HG03565 (cell line): ENCODE measurements around the gene SLC8A1.

ENCODE experiments used
- ATAC-seq: cut with Tn5 transposase; IDR thresholded peaks from one replicate; pipeline ENCODE4 v1.9.1; 2021; ENCODE audit warnings: mild to moderate bottlenecking, moderate library complexity; ENCODE audit not compliant: unreplicated experiment

The SLC8A1 gene

DNA sequence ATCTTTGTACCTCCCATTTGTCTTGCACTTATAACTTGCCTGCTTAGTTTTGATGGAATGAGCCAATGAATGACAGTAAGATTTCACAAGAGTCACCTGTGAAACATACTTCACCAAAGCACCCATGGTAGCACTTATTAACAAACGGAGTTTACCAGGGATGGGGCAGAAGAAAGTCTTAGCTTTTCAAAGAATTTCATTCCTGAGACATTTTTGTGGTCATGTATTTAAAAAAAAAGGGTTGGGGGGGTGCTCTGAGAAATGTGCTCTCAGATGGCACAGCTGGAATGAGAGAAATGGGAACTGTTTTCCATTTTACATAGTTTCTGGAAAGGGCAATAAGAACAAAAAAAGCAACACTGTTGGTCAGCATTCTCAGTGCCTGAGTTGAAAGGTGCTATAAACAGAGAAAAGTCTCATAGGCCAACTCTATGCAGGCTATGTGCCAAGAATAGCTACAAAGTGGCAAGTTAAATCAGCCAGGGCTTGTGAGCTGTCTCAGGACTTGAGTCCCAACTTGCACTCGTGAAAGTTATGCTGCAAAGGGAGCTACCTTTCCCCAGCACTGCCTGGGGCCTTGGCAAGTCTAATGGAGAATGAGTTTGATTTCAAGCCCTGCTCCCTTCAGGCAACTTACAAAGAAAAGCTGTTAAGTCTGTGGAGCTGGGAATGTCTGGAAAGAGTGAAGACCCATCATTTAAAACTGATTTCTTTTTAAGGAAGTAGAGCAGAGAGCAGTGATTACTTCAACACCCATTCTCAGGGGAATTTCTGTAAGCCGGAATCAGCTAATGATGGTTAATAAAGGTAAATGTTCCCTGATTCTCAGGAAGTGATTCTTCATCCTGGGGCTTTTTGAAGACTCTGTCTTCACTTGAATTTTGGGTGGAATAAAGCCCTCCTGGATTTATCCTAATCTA, 170.6 kb downstream of the SLC8A1 start:
- peak; percentile 59 for ATAC-seq

DNA sequence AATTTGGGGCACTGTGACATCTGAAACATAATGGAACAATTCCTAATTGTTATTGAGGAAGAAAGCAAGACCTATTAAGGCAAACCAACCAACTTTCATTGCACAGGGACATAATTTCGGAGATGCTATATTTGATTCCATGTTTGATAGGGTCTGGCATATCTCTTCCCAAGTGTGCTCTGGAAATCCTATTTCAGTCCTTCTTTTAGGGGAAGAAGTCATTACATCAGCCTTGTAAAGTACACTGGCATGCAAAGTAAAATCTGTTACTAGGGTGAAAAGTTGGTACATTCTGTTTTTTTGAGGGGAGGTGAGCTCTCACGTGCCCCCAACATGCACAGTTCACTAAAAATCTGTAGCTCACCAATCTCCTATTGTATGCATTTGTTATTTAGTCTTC, 172.4 kb downstream of the SLC8A1 start:
- no peak for ATAC-seq

DNA sequence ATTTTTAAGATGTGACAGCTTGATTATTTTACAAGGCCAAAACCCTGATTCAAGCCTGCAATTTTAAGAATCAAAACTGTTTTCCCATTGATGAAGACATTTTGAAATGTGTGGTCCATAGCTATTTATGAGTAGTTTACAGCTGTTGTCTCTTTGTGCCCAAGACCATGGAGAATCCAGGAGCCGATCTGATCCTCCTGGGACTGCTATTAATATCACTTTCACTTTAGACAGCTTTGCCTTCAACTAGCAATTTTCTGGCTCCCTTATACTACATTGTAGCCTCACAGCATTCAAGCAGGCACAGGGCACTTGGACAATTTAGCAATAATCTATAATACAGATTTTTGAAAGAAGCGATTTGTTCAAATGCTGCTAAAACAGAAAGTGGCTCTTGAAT, 172.9 kb downstream of the SLC8A1 start:
- no peak for ATAC-seq

DNA sequence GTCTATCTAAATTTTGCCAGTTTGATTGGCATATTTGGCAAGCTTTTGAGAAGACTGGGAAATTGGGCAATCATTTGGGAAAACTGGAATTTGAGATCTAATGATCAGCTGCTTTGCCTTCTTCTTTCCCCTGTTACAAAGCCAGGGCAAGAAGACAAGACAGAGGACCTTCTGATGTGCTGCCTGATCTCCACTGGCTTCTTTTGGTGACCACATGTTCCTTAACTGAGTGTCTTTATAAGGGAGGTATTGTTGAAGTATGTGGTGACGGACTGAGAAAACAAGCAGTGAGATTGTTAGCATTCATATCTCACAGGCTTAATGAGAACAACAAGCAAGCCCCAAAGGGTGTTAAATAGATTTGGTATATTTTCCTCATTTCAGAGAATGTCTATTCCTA, 175.8 kb downstream of the SLC8A1 start:
- no peak for ATAC-seq

DNA sequence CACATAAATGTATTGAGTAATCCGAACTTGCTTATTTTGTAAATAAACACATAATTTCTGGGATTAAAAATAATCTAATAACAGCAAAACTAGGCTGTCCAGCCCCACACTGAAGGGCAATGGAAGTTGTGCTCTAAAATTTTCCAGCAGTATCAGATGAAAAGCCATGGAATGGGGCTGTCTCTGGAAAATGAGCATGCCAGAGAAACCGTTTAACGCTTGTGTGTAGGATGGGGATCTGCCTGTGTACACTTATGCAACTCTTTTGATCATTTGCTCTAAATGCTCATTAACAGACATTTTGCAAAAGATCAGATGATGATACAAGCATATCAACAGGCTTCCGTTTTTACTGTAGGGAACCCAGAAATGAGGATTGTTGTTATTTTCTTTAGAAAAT, 177.6 kb downstream of the SLC8A1 start:
- ATAC-seq, result no peak

DNA sequence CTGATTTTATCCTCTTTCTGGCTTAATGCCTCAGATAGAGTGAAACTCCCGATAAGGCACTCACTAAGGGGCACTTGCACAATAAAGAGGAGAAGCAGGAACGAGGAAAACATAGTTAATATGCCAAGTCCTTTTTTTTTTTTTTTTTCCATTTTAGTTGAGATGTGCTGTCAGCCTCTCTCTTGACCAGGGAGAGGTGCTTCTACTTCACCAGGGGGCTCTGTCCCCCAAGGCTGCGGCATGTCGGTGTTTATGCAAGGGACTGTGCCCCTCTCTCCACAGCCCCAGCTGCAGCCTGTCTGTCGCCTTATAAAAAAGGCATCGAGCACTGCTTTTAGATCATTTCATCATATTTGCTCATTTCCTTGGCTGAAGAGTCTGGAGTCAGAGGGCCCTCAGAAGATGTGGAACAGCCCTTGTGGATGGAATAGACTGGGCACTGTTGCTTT, 178.1 kb downstream of the SLC8A1 start:
- no peak for ATAC-seq

DNA sequence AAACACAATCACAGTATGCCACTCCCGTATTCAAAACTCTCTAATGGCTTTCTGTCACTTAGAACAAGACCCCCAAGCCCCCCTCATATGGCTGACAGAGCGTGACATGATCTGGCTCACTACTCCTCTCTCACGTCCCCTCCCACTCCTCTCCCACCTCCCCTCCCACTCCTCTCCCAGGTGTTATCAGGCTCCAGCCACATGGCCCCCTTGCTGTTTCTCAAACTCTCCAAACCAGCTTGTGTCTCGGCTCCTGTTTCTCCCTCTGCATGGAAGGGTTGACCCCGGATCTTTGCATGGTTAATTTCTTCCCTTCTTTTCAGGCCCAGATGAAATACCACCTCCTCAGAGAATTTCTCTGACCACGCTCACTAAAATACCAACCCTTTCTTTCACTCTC, 180.8 kb downstream of the SLC8A1 start:
- ATAC-seq, result no peak

DNA sequence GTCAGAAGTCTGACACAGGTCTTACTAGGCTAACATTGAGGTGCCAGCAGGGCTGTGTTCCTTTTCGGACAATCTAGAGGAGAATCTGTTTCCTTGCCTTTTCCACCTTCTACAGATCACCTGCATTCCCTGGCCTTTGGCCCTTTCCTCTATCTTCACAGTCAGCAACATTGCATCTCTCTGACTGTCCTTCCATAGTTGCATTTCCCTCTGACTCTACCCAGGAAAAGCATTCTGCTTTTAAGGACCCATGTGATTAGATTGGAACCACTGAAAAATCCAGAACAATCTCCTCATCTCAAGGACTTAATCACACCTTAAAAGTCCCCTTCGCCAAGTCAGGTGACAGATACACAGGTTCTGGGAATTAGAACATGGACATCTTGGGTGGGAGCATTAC, 181.5 kb downstream of the SLC8A1 start:
- no peak for ATAC-seq

DNA sequence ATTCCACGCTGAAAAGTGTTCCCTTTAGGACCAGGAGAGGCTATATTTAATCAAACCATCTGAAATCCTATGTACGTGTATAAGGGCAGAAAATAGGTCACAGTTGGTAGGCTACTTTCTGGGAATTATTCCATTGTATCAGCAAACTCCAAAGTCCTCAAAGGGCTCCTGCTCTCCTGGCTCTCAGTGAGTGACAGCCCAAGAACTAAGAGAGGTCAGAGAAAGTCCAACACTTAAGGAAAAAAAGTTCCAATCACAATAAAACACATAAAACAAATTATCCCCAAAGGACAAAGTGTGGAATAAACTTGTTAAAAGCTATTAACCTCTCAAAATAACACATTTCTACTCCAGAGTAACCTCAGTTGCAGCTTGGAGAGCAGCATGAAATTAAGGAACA, 183.3 kb downstream of the SLC8A1 start:
- no peak for ATAC-seq

DNA sequence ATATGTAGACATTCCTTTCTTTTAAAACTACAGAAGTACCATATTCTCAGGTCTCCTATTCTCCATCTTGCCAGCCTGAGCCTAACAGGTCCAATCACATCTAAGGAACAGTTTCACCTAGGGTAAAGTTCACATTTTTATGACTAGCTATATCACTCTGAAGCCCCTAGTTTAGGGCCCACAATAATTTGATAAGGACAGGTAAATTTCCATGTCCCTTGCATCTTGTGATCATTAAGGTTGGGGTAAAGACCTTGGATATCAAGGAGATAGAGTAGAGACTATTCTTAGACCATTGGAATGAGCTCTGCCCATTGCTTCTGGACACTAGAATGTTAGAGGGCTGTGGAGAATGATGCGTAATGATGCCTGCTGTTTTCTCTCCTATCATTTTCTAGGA, 185.7 kb downstream of the SLC8A1 start:
- no peak for ATAC-seq

DNA sequence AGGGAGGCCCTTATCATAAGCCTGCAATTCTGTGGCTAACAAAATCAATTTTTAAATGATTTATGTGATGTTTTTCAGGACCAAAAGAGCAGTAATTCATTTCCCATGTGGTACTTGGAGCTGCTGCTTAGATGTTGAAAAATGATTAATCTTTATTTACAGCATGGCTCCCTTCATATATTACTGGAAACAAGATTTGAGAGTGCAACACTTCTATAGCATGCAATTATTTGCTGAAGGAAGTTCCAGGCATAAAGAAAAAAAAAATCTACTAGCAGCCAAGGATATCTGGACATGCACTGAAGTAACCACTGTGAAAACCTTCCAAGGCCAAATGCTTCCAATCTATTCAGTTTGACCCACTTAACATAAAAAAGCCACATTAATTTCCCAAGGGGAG, 186.3 kb downstream of the SLC8A1 start:
- no peak for ATAC-seq

DNA sequence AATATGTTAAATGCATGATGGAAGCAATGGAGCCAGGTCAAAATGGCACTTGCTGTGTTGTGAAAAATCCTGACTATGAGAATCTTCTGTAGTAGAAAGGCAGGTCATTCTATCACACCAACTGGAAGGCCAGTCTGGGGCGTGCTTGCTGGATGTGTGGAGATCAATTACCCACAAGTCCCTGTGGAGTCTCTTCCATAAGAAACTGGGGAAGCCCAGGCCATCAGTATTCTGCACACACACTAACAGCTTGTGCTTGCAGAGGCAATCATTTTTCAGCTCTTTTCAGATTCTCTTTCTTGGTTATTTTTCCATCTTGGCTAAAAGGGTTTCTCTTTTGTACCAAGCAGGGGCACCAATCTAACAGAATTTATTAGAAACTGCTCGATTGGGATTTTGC, 190.8 kb downstream of the SLC8A1 start:
- no peak for ATAC-seq

DNA sequence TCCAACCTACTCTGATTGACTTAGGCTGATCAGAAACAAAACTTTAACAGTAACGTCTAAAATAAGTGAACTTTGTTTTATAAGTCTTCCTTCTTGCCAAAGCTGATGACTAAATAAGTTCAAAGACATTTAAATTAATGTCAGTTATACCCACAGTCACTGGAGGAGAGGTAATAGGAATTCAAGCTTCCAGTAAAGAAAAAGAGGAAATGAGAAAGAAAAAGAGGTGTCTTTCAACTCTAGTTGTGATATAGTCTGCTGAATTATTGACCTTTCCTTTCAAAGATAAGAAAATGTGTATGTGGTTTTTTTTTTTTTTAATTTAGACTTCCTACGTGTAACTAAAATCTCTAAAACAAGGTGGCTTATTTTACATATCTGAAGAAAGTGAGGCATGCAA, 191.5 kb downstream of the SLC8A1 start:
- peak; percentile 57 for ATAC-seq

DNA sequence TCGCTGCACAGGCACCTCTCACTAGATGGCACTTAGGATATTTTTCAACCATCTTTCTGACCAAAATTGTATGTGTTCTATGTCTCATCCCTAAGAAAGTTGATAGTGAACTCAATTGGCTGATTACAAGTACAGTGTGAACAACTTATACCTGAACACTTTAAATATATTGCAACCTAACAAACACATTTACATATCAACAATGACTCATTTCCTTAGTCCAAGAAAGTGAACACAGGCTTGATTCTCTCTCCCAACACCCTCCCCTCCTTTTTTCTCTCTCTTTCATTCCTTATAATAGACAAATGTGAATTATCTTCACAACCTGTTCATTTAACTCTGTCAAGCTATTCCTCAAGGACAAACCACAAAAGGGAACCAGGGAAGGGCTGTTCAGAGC, 192.0 kb downstream of the SLC8A1 start:
- ATAC-seq, result peak; percentile 28

DNA sequence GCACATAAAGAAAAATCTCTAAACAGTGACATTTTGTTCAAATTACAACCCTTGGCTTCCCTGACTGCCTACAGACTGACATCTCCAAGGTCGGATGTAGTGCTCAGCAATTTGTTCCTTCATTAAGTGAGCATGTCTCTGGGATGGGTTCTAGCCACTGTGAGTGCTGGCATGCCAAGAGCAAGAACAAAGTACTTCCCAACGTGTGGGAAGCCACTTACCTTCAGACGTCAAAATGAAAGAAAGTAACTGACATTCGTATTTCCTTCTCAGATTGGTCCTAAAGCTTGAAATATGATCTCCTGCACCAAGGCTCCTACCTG, 193.8 kb downstream of the SLC8A1 start:
- ATAC-seq, result no peak

DNA sequence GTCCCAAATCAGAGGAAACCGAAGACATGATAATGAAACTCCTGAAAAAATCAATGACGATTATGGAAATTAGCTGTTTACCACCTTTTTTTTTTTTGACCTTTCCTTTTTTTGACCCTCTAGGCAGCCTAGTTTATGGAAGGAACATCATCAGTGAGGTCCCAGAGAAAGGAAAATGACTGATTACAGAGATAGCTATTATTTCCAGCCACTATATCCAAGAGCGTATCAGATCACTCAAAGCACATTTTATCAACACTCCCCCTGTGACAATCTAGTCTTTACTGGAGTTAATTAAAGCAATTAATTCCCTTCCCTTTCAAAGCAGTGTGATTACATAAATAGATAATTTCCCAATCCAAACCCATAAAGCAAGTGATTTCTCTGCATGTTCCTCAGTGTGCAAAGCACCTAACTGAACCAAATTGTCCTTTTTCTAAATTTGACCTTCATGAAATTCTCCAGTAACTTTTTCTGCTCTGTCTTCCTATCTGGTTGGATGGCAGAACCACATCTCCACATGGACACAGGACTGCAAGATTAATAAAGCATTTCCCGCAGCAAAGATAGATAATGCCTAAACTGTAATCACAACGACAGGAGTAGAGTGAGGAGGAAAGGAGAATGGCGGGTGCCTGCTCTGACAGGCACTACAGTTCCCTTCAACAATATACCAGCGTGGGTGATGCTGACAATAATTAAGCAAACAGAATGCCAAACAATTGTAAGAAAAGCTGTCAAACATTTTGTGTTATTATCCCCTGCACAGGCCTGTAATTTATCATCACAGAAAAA, 194.4 kb downstream of the SLC8A1 start:
- ATAC-seq, result no peak

DNA sequence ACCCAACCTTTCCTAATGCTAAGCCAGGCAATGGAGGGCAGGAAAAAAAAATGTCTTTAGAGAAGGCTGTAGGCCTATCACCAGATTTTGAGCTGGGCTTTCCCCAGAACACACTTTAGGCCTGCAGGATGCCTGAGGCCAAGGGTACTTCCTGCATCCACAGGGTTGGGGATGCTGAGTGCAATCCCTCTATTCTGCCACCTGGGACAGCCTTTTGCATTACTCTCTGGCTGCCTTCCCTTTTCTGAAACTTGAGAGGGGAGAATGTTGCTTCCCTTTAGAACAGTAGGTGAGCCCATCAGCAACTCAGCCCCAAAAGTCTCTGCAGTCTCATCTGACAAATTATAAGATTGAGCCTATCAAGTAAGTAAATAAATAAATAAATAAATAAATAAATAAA, 195.2 kb downstream of the SLC8A1 start:
- ATAC-seq, result no peak

DNA sequence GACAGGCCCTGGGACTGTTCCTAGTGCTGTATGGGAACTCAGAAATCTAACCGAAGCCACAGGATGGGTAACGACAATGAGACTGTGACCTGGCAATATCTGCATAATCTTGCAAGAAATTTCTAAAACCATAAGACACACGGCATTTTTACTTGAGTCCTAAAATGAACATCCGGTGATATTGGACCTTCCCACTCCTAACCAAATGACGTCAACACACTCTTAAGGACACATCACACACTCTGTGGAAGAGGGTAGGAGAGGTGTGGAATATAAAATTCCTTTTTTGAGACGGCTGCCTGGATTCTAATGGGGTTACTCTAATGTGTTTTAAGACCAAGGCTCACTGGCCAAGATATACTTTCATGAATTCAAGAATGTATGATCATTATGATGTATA, 195.9 kb downstream of the SLC8A1 start:
- no peak for ATAC-seq

DNA sequence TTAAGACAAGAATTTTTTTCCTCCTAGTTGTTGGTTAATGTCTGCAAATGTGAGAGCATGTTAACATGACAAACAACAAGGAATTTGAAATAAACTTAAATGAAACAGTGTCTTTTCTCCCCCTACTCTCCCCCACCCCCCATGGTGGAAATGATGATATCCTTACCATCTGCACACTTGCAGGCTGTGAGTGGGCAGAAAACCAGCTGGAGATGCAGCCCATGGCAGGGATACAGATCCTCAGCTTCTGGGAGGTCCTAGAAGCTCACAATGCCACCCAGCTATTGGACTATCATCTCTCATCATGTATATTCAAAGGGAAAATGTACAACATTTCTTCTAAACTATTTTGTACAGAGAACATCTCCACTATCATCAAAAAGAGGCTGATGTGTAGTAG, 196.8 kb downstream of the SLC8A1 start:
- no peak for ATAC-seq

DNA sequence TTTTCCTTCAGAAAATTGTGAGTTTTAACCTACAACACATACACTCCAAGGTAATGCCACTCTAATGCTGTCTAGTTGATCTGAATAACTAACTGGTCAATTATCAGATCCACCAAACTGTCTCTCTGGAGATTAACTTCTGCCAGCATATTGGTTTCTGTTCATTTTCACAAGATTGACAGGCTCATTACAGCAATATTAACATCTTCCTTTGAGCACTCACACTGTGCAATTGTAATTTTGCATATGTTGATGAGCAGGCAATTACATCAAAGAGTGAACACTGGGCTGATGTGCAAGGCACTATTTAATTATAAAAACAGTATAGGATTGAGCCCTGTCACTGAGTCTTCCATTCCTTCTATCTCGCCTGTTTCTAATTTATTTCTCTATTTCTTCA, 197.3 kb downstream of the SLC8A1 start:
- no peak for ATAC-seq

DNA sequence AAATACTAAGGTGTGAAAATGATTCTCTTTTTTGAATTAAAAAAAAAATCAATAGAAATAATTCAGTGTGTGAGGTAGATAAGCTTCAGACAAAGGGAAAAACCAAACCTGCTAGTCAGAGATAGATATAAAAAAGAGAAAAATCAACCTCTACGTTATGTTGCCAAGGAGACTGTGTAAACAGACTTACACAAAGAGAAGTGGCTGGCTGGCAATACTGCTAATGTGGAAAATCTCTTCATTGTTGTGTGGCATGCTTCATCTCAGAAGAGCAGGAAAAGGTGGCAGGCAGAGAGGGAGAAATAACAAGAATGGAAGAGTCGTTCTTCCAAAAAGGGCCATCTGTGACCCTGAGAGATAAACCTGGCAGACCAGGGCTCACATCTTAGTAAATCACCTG, 200.8 kb downstream of the SLC8A1 start:
- ATAC-seq, result no peak

DNA sequence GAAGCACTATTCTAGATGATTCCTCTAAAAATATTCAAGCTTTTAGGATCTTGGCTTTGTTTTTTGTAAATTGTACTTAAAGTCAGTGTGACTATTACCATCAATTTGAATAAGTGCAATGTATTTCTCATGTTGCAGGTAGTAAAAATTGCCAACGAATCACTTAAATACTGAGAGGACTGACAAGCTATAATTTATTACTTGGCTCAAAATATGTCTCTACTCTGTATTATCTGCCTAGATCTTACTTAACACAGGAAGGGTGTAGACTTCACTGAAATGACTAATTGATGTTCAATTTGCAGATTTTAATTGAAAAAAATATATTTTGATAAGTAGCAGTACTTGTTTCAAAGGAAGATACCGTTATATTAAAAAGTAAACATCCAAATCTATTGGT, 202.3 kb downstream of the SLC8A1 start:
- no peak for ATAC-seq
